ENCODE data around the gene ACKR3. TPM values are rescaled to one million over a fixed set of nuclear protein-coding genes. Genes with fewer than 3 reads are reported as not detected.

The ACKR3 gene
- total RNA-seq, 1 experiment from 2014 or later = 0.61 TPM

DNA sequence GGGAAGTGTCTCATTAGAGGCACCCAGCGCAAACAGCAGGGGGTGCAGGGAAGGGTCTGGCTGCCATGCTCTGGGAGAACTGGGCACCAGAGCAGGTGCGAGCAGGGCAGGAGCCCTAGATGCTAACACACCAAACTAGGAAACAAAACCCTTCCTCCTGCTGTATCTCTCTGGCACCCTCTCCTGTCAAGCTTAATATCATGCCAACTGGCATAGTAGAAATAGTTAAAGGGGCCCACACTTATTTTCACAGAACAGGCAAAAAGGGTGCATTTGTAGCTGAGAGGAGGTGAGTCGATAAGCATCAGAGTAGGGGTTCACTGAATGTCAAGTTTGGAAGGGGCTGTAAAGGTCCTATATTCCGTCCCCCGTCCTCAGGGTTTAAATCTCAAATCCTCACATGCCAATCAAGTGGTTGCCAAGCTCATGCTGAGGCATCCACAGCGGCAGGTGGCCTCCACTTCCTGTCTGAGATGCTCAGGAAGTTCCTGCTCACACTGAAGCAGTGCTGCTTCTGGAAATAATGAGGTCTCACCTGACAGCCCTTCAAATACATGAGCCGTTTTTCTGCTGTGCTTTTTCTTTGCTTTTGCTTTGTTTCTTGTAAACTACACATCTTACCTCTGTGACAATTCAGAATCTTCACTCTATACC lies 14.9 kb upstream of the ACKR3 start:
- no peak overlapping the region for H3K27ac Mint-ChIP-seq (ENCODE audit: low read depth, unreplicated experiment)
- no TSS peak for BruUV-seq (replicated peaks)
- intact Hi-C loops (cut with micrococcal nuclease) = no loop called here
- no peak for DNase-seq (ENCODE audit: unreplicated experiment)
- CTCF ChIA-PET = interaction anchor here (1.4 kb wide), 1 partner anchor 42 kb away, joined by 3 read pairs; no protein-coding TSS in a partner anchor
- POLR2A ChIA-PET = no interaction called here
- no peak for TF ChIP-seq CTCF (IDR thresholded peaks at IDR 0.05; ENCODE audit: unreplicated experiment)
- H3K9me3 Mint-ChIP-seq (ENCODE audit: unreplicated experiment) = no peaks in the 10 kb centered on the region
- H3K27me3 Mint-ChIP-seq (ENCODE audit: insufficient read depth, unreplicated experiment) = peaks cover 12% of the 10 kb centered on the region
- H3K36me3 Mint-ChIP-seq (ENCODE audit: insufficient read depth, unreplicated experiment) = no peaks in the 10 kb centered on the region
- no peak overlapping the region for H3K4me3 Mint-ChIP-seq (ENCODE audit: unreplicated experiment)
- no peaks in the 10 kb centered on the region for H3K4me1 Mint-ChIP-seq (ENCODE audit: insufficient read depth, unreplicated experiment)

- peaks cover 12% of the 10 kb centered on the region for H3K27me3 Mint-ChIP-seq (ENCODE audit: insufficient read depth, unreplicated experiment)
- H3K9me3 Mint-ChIP-seq (ENCODE audit: unreplicated experiment) = no peaks in the 10 kb centered on the region
- no peak overlapping the region for H3K4me3 Mint-ChIP-seq (ENCODE audit: unreplicated experiment)
- no peak for TF ChIP-seq CTCF (IDR thresholded peaks at IDR 0.05; ENCODE audit: unreplicated experiment)
- no peak overlapping the region for H3K27ac Mint-ChIP-seq (ENCODE audit: low read depth, unreplicated experiment)
- ChIA-PET POLR2A (no interaction called here), CTCF (interaction anchor here (0.6 kb wide), 2 partner anchors 214 to 290 kb away, joined by 3 read pairs; no protein-coding TSS in a partner anchor)
- no peaks in the 10 kb centered on the region for H3K36me3 Mint-ChIP-seq (ENCODE audit: insufficient read depth, unreplicated experiment)
- no peak for DNase-seq (ENCODE audit: unreplicated experiment)
- H3K4me1 Mint-ChIP-seq (ENCODE audit: insufficient read depth, unreplicated experiment) = no peaks in the 10 kb centered on the region
- intact Hi-C loops (cut with micrococcal nuclease) = no loop called here
- BruUV-seq (replicated peaks) = no TSS peak
Observed at GRCh38 chr2:236555481-236555880, 14.1 kb upstream of the ACKR3 start.

GRCh38 chr2:236557306-236558030 lies 12.2 kb upstream of the ACKR3 start:
- Mint-ChIP-seq H3K36me3 (ENCODE audit: insufficient read depth, unreplicated experiment) (no peaks in the 10 kb centered on the region), H3K27ac (ENCODE audit: low read depth, unreplicated experiment) (no peak overlapping the region), H3K4me3 (ENCODE audit: unreplicated experiment) (no peak overlapping the region), H3K9me3 (ENCODE audit: unreplicated experiment) (no peaks in the 10 kb centered on the region), H3K27me3 (ENCODE audit: insufficient read depth, unreplicated experiment) (peaks cover 12% of the 10 kb centered on the region), H3K4me1 (ENCODE audit: insufficient read depth, unreplicated experiment) (no peaks in the 10 kb centered on the region)
- no TSS peak for BruUV-seq (replicated peaks)
- DNase-seq (ENCODE audit: unreplicated experiment) = no peak
- CTCF ChIA-PET = interaction anchor here (0.6 to 0.7 kb wide), 2 partner anchors 501 to 1130 kb away, joined by 3 read pairs; no protein-coding TSS in a partner anchor
- POLR2A ChIA-PET = no interaction called here
- TF ChIP-seq CTCF (IDR thresholded peaks at IDR 0.05; ENCODE audit: unreplicated experiment) = no peak
- intact Hi-C loops (cut with micrococcal nuclease) = no loop called here

DNA sequence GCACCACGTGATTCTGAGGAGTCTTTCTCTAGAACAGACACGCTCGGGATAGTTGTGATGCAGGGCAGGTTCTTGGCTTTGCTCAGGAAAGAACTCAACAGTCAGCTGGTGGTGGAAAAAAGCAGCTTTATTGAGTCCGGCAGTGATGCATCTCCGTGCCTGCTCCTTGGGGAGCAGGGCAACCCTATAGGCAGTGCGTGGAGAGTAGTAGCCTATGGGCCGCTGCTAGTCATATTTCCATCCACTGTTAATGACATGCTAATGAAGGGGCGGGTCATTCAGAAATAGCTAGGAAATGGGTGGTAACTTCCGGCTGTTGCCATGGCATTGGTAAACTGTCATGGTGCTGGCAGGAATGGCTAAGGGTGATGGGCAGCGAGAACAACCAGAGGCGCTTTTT lies 11.6 kb upstream of the ACKR3 start:
- H3K27ac Mint-ChIP-seq (ENCODE audit: low read depth, unreplicated experiment) = no peak overlapping the region
- TF ChIP-seq CTCF (IDR thresholded peaks at IDR 0.05; ENCODE audit: unreplicated experiment) = no peak
- POLR2A ChIA-PET = no interaction called here
- intact Hi-C loops (cut with micrococcal nuclease) = no loop called here
- peaks cover 12% of the 10 kb centered on the region for H3K27me3 Mint-ChIP-seq (ENCODE audit: insufficient read depth, unreplicated experiment)
- H3K4me3 Mint-ChIP-seq (ENCODE audit: unreplicated experiment) = no peak overlapping the region
- BruUV-seq (replicated peaks) = no TSS peak
- H3K4me1 Mint-ChIP-seq (ENCODE audit: insufficient read depth, unreplicated experiment) = no peaks in the 10 kb centered on the region
- H3K36me3 Mint-ChIP-seq (ENCODE audit: insufficient read depth, unreplicated experiment) = no peaks in the 10 kb centered on the region
- H3K9me3 Mint-ChIP-seq (ENCODE audit: unreplicated experiment) = no peaks in the 10 kb centered on the region
- CTCF ChIA-PET = no interaction called here
- DNase-seq (ENCODE audit: unreplicated experiment) = no peak

Measured in MCF 10A (cell line).